GM19043 (cell line): ENCODE results near the gene CCDC89.

Experiments
- ATAC-seq: cut with Tn5 transposase; IDR thresholded peaks from one replicate; pipeline ENCODE4 v1.9.1; 2021; ENCODE audit warnings: low read depth; ENCODE audit not compliant: unreplicated experiment

The CCDC89 gene

GRCh38 chr11:85685820-85686459 is at the start of gene CCDC89:
Gene CCDC89 (minus strand): TSS chr11:85686195. CDS start chr11:85686130, 65 bp downstream.
- no peak for ATAC-seq

GRCh38 chr11:85732965-85733364 is 47.0 kb upstream of the CCDC89 start:
- ATAC-seq: peak; percentile 59

- ATAC-seq: no peak
Measured at GRCh38 chr11:85726381-85726780, 40.4 kb upstream of the CCDC89 start.

- no peak for ATAC-seq
Measured at GRCh38 chr11:85725510-85726258, 39.7 kb upstream of the CCDC89 start.

GRCh38 chr11:85724748-85725465 is 38.9 kb upstream of the CCDC89 start:
- no peak for ATAC-seq

GRCh38 chr11:85723088-85723487 is 37.1 kb upstream of the CCDC89 start:
- no peak for ATAC-seq

- no peak for ATAC-seq
Measured at GRCh38 chr11:85721191-85721590, 35.2 kb upstream of the CCDC89 start.

GRCh38 chr11:85718991-85719807 is 33.2 kb upstream of the CCDC89 start:
- ATAC-seq: no peak

GRCh38 chr11:85718126-85718943 is 32.3 kb upstream of the CCDC89 start:
- no peak for ATAC-seq

GRCh38 chr11:85717429-85717828 is 31.4 kb upstream of the CCDC89 start:
- no peak for ATAC-seq

GRCh38 chr11:85712953-85713352 is 27.0 kb upstream of the CCDC89 start:
- no peak for ATAC-seq

GRCh38 chr11:85710917-85711316 is 24.9 kb upstream of the CCDC89 start:
- ATAC-seq: no peak

GRCh38 chr11:85709941-85710702 is 24.1 kb upstream of the CCDC89 start:
- no peak for ATAC-seq

GRCh38 chr11:85705800-85706199 is 19.8 kb upstream of the CCDC89 start:
- ATAC-seq: no peak

GRCh38 chr11:85704967-85705366 is 19.0 kb upstream of the CCDC89 start:
- no peak for ATAC-seq

- peak; percentile 85 for ATAC-seq
Measured at GRCh38 chr11:85699957-85700741, 14.2 kb upstream of the CCDC89 start.

GRCh38 chr11:85698195-85698594 is 12.2 kb upstream of the CCDC89 start:
- no peak for ATAC-seq

- no peak for ATAC-seq
Measured at GRCh38 chr11:85697747-85698146, 11.8 kb upstream of the CCDC89 start.
